OCI-LY3 (cell line): ENCODE results near the gene CREB3.

ENCODE experiments used
- H2AFZ ChIP-seq: fragments of 200-600, 300-600 bp; shearing (Covaris generic); 2 replicates; pipeline ENCODE4 v1.6.0; 2014; ENCODE audit warnings: antibody characterized with exemption, low read depth, low read length
- H3K27ac ChIP-seq: fragments of 200-600, 300-600 bp; sonication (generic); 2 replicates; pipeline ENCODE4 v1.5.1; 2014; ENCODE audit warnings: mild to moderate bottlenecking, low read length, moderate library complexity, mixed read lengths
- H3K27me3 ChIP-seq: fragments of 200-600, 300-600 bp; sonication (generic); 2 replicates; pipeline ENCODE4 v1.6.1; 2014; ENCODE audit warnings: low read depth, low read length, mixed read lengths
- H3K36me3 ChIP-seq: fragments of 200-600, 300-600 bp; sonication (generic); replicated peaks from 2 replicates; pipeline ENCODE3; 2014; ENCODE audit warnings: low read depth, low read length, mixed read lengths
- H3K4me1 ChIP-seq: fragments of 300-600, 200-600 bp; sonication (generic); 2 replicates; pipeline ENCODE4 v1.6.1; 2014; ENCODE audit warnings: low read length, mixed read lengths
- H3K4me2 ChIP-seq: fragments of 200-600, 300-600 bp; sonication (generic); 2 replicates; pipeline ENCODE4 v1.6.1; 2014; ENCODE audit warnings: low read length, mixed read lengths
- H3K4me3 ChIP-seq: fragments of 300-600, 200-600 bp; sonication (generic); 2 replicates; pipeline ENCODE4 v1.5.1; 2014; ENCODE audit warnings: antibody characterized with exemption, mild to moderate bottlenecking, low read length, moderate library complexity
- H3K79me2 ChIP-seq: fragments of 300-600, 200-600 bp; shearing (Covaris generic); 2 replicates; pipeline ENCODE4 v1.6.1; 2014; ENCODE audit warnings: mild to moderate bottlenecking, low read length, mixed read lengths
- H3K9ac ChIP-seq: fragments of 300-600, 200-600 bp; shearing (Covaris generic); 2 replicates; pipeline ENCODE4 v1.6.0; 2014; ENCODE audit warnings: mild to moderate bottlenecking, low read length, moderate library complexity
- H3K9me3 ChIP-seq: fragments of 200-600, 300-600 bp; shearing (Covaris generic); 2 replicates; pipeline ENCODE4 v1.6.1; 2014; ENCODE audit warnings: low read length, mixed read lengths; ENCODE audit not compliant: insufficient read depth
- H4K20me1 ChIP-seq: fragments of 200-600, 300-600 bp; sonication (generic); 2 replicates; pipeline ENCODE4 v1.6.1; 2016; ENCODE audit warnings: low read length, mixed read lengths; ENCODE audit not compliant: insufficient read depth
- EZH2phosphoT487 ChIP-seq: fragments of 200-600 bp; shearing (Covaris generic); IDR thresholded peaks from 2 replicates; pipeline ENCODE4 v1.6.1; 2018; ENCODE audit warnings: antibody characterized with exemption, mixed run types, low read depth
- TF ChIP-seq, protein P1 (sequence below): fragments of 200-600, 300-600 bp; sonication (generic); IDR thresholded peaks from 2 replicates; pipeline ENCODE4 v1.5.1; 2014; ENCODE audit warnings: antibody characterized with exemption, low read length, low read depth

The CREB3 gene

GRCh38 chr9:35688558-35689541, 43.6 kb upstream of the CREB3 start:
- Histone ChIP-seq H3K4me1 (peaks cover 8% of the 10 kb centered on the region; the same call in 1 of the 2 replicates), H3K9me3 (no peaks in the 10 kb centered on the region), H4K20me1 (no peaks in the 10 kb centered on the region), H3K27me3 (no peaks in the 10 kb centered on the region), H3K9ac (no peak overlapping the region), H3K36me3 (no peaks in the 10 kb centered on the region), H2AFZ (no peak overlapping the region), H3K4me3 (no peak overlapping the region), H3K79me2 (no peaks in the 10 kb centered on the region), H3K27ac (no peak overlapping the region), H3K4me2 (no peak overlapping the region)
- no peak for TF ChIP-seq EZH2phosphoT487
- TF ChIP-seq, protein P1, sequence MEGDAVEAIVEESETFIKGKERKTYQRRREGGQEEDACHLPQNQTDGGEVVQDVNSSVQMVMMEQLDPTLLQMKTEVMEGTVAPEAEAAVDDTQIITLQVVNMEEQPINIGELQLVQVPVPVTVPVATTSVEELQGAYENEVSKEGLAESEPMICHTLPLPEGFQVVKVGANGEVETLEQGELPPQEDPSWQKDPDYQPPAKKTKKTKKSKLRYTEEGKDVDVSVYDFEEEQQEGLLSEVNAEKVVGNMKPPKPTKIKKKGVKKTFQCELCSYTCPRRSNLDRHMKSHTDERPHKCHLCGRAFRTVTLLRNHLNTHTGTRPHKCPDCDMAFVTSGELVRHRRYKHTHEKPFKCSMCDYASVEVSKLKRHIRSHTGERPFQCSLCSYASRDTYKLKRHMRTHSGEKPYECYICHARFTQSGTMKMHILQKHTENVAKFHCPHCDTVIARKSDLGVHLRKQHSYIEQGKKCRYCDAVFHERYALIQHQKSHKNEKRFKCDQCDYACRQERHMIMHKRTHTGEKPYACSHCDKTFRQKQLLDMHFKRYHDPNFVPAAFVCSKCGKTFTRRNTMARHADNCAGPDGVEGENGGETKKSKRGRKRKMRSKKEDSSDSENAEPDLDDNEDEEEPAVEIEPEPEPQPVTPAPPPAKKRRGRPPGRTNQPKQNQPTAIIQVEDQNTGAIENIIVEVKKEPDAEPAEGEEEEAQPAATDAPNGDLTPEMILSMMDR = no peak

GRCh38 chr9:35689542-35690293, 42.7 kb upstream of the CREB3 start, which contains the start of gene TPM2:
TPM2 (minus strand) TSS chr9:35689925; CDS start chr9:35689817, 108 bp downstream.
- Histone ChIP-seq H3K4me3 (peak within 1 kb of the TSS; percentile 83), H3K27me3 (no peaks in the 10 kb centered on the region), H3K9me3 (no peaks in the 10 kb centered on the region), H3K4me1 (peaks cover 8% of the 10 kb centered on the region; the same call in 1 of the 2 replicates), H2AFZ (peak within 1 kb of the TSS; percentile 82), H3K4me2 (peak within 1 kb of the TSS; percentile 68), H3K9ac (peak within 1 kb of the TSS; percentile 82), H3K36me3 (no peaks in the 10 kb centered on the region), H3K27ac (no peak within 1 kb of the TSS), H3K79me2 (no peaks in the 10 kb centered on the region), H4K20me1 (no peaks in the 10 kb centered on the region)
- TF ChIP-seq EZH2phosphoT487 = no peak
- TF ChIP-seq, protein P1 = no peak

- no peak for TF ChIP-seq EZH2phosphoT487
- TF ChIP-seq, protein P1 = no peak
- peak overlapping the region; percentile 22; the same call in 1 of the 2 replicates for H2AFZ ChIP-seq
- H3K9ac ChIP-seq = peak overlapping the region; percentile 82
- peaks cover 8% of the 10 kb centered on the region; the same call in 1 of the 2 replicates for H3K4me1 ChIP-seq
- H3K27me3 ChIP-seq = no peaks in the 10 kb centered on the region
- H3K36me3 ChIP-seq = no peaks in the 10 kb centered on the region
- no peaks in the 10 kb centered on the region for H3K79me2 ChIP-seq
- H3K9me3 ChIP-seq = no peaks in the 10 kb centered on the region
- H4K20me1 ChIP-seq = no peaks in the 10 kb centered on the region
- peak overlapping the region; percentile 68 for H3K4me2 ChIP-seq
- no peak overlapping the region for H3K27ac ChIP-seq
- peak overlapping the region; percentile 83 for H3K4me3 ChIP-seq
These were observed 42.2 kb upstream of the CREB3 start for GRCh38 chr9:35690294-35690613.
